ENCODE measurements around the gene CCN6. TPM values are rescaled to one million over a fixed set of nuclear protein-coding genes. Genes with fewer than 3 reads are reported as not detected.

Gene CCN6
- polyA plus RNA-seq, 1 donor from 2014 or later = not detected

DNA sequence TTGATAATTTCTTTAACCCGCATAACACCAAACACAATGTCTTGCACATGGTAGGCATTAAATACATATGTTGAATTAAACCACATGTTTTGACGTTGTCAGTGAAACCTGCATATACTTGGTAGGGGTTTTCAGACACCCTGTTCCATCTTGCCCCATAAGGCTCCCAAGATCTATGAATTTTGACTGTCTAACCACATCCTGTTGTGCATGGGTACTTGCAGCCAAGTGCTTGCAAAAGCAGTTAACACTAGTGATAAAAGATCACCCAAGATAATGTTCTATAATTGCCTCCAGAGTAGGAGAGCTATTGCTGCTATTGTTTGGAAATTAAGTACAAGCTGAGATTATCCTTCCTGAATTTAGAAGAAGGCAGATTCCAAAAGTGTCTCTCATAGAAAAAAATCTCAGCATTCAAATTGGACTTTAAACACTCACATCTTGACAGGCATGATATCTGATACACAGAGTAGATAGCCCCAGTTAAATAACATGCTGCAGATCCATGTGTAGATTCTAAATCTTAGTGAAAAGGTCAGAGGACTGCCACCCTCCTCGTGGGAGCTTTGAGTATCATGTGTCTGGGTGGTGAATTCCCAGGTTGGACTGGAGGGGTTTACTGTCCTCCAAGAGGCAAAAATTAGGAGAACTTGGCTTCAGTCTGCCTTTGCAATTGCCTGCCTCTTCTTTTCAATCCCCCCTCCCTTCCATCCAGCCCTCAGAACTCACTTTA lies 25.8 kb upstream of the CCN6 start:
- Histone ChIP-seq H3K4me3 (ENCODE audit: low read length) (no peak overlapping the region), H3K36me3 (ENCODE audit: insufficient read depth, low read length) (no peaks in the 10 kb centered on the region), H3K4me2 (ENCODE audit: low read length) (no peak overlapping the region), H3K27me3 (ENCODE audit: insufficient read depth, low read depth, low read length) (no peaks in the 10 kb centered on the region), H3K9me2 (ENCODE audit: insufficient read depth, low read length) (no peaks in the 10 kb centered on the region), H3K27ac (ENCODE audit: low read length) (no peak overlapping the region), H3K9ac (ENCODE audit: low read length) (no peak overlapping the region), H3K79me2 (replicated peaks; ENCODE audit: insufficient read depth, low read length) (no peaks in the 10 kb centered on the region), H3F3A (ENCODE audit: insufficient read depth, low read length, poor library complexity, severe bottlenecking) (no peaks in the 10 kb centered on the region), H2AFZ (ENCODE audit: low read depth, low read length) (no peak overlapping the region), H4K20me1 (ENCODE audit: insufficient read depth) (no peaks in the 10 kb centered on the region), H3K9me3 (ENCODE audit: low read length) (peaks cover 6% of the 10 kb centered on the region)
- TF ChIP-seq POLR2AphosphoS5 (IDR thresholded peaks at IDR 0.05) = no peak
- TF ChIP-seq SMC3 (conservative IDR thresholded peaks at IDR 0.05; ENCODE audit: poor library complexity) = no peak
- TF ChIP-seq, protein P1, sequence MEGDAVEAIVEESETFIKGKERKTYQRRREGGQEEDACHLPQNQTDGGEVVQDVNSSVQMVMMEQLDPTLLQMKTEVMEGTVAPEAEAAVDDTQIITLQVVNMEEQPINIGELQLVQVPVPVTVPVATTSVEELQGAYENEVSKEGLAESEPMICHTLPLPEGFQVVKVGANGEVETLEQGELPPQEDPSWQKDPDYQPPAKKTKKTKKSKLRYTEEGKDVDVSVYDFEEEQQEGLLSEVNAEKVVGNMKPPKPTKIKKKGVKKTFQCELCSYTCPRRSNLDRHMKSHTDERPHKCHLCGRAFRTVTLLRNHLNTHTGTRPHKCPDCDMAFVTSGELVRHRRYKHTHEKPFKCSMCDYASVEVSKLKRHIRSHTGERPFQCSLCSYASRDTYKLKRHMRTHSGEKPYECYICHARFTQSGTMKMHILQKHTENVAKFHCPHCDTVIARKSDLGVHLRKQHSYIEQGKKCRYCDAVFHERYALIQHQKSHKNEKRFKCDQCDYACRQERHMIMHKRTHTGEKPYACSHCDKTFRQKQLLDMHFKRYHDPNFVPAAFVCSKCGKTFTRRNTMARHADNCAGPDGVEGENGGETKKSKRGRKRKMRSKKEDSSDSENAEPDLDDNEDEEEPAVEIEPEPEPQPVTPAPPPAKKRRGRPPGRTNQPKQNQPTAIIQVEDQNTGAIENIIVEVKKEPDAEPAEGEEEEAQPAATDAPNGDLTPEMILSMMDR (IDR thresholded peaks at IDR 0.05; ENCODE audit: poor library complexity, severe bottlenecking) = no peak
- no peak for TF ChIP-seq EZH2 (IDR thresholded peaks at IDR 0.05; ENCODE audit: borderline replicate concordance, insufficient read depth, low read length, poor library complexity, severe bottlenecking)

DNA sequence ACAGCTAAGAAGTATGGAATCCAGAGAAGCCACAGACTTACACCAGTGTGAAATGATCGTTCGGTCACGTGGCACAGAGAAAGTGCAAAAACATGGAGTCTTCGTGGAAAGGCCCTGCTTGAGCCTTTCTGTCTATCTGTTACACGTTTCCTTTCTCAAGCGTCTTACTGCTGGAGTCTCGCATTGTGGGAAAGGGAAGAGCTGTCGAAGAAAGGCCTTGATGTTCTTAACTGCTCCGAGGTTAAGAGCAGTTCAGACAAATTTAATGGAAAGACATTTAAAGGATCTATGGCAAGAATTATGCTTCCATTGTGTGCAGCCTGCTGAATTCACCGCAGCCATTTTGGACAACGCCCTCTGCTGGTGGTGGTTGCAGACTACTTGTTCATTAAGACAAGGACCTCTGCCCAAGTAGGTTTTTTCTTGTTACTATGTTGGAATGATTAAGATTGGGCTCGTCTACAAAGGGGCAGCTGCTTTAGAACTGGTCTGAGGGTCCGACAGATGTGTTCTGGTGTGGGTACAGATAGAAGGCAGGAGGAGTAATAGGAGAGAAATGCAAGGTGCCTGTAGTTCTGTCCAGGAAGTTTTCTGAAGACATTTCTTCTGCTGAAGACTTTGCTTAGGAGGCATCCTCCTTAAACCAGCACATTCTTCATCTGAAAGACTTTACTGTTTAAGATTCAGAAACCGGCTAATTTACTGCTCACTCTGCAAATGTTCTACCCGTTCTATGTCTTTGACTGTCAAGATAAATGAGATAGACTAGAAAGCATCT lies 24.7 kb upstream of the CCN6 start:
- Histone ChIP-seq H3K79me2 (replicated peaks; ENCODE audit: insufficient read depth, low read length) (no peaks in the 10 kb centered on the region), H3K4me2 (ENCODE audit: low read length) (no peak overlapping the region), H3K4me3 (ENCODE audit: low read length) (no peak overlapping the region), H4K20me1 (ENCODE audit: insufficient read depth) (no peaks in the 10 kb centered on the region), H3K9ac (ENCODE audit: low read length) (no peak overlapping the region), H3K27me3 (ENCODE audit: insufficient read depth, low read depth, low read length) (no peaks in the 10 kb centered on the region), H3F3A (ENCODE audit: insufficient read depth, low read length, poor library complexity, severe bottlenecking) (no peaks in the 10 kb centered on the region), H3K9me2 (ENCODE audit: insufficient read depth, low read length) (no peaks in the 10 kb centered on the region), H2AFZ (ENCODE audit: low read depth, low read length) (no peak overlapping the region), H3K36me3 (ENCODE audit: insufficient read depth, low read length) (no peaks in the 10 kb centered on the region), H3K27ac (ENCODE audit: low read length) (no peak overlapping the region), H3K9me3 (ENCODE audit: low read length) (peaks cover 5% of the 10 kb centered on the region)
- TF ChIP-seq, protein P1 (IDR thresholded peaks at IDR 0.05; ENCODE audit: poor library complexity, severe bottlenecking) = peak; percentile 73
- TF ChIP-seq POLR2AphosphoS5 (IDR thresholded peaks at IDR 0.05) (no peak), SMC3 (conservative IDR thresholded peaks at IDR 0.05; ENCODE audit: poor library complexity) (peak; percentile 76), RAD21 (conservative IDR thresholded peaks at IDR 0.05) (peak; percentile 58)

DNA sequence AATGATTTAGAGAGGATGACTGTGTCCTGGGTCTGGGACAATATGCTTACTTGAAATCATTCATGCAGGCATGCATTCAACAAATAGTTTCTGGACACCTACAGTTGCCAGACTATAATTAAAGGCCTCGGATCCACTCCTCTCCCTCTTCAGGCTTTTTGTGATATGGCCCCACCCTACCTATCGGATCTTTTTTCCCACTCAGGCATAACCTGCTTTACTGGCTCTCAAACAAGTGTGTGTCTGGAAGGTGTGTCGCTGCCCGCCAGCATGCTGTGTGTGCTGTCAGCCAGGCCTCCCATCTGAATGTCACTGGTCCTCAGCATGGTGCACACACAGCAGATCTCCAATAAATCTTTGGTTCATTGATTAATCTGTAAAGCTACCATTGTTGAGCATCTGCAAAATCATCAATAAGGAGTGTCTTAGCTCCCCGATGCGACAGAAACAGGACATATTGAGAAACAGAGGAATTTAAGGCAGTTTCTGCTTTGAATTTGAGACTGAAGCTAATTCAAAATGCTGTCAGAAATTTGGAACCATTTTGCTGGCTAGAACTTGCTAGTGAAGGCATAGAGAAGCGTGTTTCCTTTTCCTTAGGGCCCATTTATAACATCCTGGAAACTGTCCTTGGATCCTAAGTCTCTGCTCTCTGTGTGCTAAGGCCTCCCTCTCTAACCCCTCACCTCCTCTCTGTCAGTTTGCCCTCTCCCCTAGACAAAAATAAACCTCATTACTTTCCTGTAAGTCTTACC lies 23.5 kb upstream of the CCN6 start:
- Histone ChIP-seq H3K9me3 (ENCODE audit: low read length) (no peaks in the 10 kb centered on the region), H2AFZ (ENCODE audit: low read depth, low read length) (no peak overlapping the region)
- no peak for TF ChIP-seq TAF1 (IDR thresholded peaks at IDR 0.05; ENCODE audit: low read depth)

More for the DNA sequence above, 23.5 kb upstream of the CCN6 start:
- H3K9me2 ChIP-seq (ENCODE audit: insufficient read depth, low read length) = no peaks in the 10 kb centered on the region
- no peak overlapping the region for H3K9ac ChIP-seq (ENCODE audit: low read length)
- no peaks in the 10 kb centered on the region for H3K36me3 ChIP-seq (ENCODE audit: insufficient read depth, low read length)
- no peaks in the 10 kb centered on the region for H4K20me1 ChIP-seq (ENCODE audit: insufficient read depth)
- no peaks in the 10 kb centered on the region for H3K79me2 ChIP-seq (replicated peaks; ENCODE audit: insufficient read depth, low read length)
- H3K27ac ChIP-seq (ENCODE audit: low read length) = no peak overlapping the region
- no peak overlapping the region for H3K4me2 ChIP-seq (ENCODE audit: low read length)
- no peaks in the 10 kb centered on the region for H3K27me3 ChIP-seq (ENCODE audit: insufficient read depth, low read depth, low read length)
- H3K4me3 ChIP-seq (ENCODE audit: low read length) = no peak overlapping the region
- H3F3A ChIP-seq (ENCODE audit: insufficient read depth, low read length, poor library complexity, severe bottlenecking) = no peaks in the 10 kb centered on the region

All from neural cell (in vitro differentiated cells).